Activated CD8-positive, alpha-beta memory T cell treated with anti-CD3 and anti-CD28 coated beads, Interleukin-2, amount 50 U/mL, for 1 hour (primary cell): ENCODE results near the gene SIDT2.
A peak's percentile ranks its signal among the peaks of the same experiment; 100 is the strongest.

Source experiments
- DNase-seq: peaks from one replicate; pipeline ENCODE4 v3.0.0-alpha.2; 2020; ENCODE audit errors: extremely low read depth

Gene SIDT2

DNA sequence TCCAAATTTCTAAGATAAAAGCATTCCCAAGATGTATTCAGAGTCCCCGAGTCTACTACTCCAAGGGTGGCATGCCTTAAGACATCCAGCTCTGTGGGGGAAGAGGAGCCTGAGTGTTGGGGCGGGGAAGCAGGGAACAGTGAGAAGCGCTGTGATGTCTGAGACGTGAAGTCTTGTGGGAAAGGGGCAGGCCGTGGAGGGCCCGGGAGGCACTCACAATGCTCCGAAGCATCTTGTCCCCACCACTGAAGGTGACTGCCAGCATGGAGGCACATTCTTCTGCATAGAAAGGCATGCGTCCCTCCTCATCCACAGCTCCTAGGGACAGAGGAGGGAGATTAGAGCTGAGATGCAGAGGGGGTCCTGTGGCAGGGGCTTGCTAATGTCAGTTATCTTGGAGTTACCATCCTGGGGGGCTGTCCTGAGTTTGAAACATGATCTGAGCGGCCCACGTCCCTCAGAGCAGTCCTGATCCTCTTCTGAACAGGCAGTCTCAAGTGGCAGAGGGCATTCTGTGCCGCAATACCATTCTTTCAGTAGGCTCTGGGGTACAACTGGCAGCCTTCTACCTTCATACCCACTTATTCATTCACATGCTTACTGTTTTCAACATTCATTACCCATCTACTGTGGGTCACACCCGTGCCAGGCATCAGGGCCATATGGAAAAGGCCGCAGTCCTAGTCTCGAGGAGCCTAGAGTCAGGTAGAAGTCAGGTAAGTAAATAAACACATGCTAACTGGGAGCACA lies 44.6 kb downstream of the SIDT2 start:
- DNase-seq, result no peak

DNA sequence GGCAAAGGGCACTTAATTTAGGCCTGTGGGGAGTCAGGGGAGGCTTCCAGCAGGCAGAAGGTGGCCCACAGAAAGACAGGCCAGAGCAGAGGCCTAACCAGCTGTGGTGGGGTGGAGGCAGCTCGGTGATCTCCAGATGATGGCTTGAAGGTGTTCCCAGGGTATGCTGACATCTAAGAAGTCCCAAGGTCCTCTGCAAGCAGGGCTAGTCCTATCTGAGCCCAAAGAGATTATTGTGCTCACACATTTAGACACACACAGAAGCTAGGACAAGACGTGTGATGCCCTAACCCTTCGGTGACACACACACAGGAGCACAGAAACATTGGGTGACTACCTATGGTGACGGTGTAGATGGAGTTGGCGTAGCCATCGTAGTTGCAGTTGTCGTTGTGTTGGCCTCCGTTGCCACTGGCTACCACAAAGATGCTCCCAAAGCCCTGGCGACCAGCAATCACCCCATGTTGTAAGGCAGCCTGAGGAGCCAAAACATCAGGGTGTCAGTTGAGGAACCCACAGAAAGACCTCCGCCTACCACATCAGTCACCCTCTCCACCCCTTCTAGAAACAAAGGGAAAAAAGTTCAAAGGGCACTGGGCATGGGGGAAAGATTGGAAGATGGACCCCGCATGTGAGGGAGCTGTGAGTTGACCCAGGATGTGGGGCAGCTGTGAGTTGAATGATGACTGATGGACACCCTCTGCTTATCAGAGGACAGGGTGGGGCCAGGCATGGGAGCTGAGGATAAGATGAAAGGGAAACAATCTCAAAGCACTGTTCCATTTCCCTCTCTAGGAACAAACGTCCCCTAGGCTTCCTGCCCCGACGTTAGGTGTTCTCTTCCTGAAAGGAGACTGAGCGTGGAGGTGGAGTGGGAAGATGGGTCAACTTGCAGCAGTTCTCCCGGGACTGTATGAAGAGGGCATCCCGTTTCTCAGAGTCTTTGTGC lies 45.5 kb downstream of the SIDT2 start:
- DNase-seq, result no peak

- no peak for DNase-seq
Measured at GRCh38 chr11:117225553-117226170, 47.1 kb downstream of the SIDT2 start.

DNA sequence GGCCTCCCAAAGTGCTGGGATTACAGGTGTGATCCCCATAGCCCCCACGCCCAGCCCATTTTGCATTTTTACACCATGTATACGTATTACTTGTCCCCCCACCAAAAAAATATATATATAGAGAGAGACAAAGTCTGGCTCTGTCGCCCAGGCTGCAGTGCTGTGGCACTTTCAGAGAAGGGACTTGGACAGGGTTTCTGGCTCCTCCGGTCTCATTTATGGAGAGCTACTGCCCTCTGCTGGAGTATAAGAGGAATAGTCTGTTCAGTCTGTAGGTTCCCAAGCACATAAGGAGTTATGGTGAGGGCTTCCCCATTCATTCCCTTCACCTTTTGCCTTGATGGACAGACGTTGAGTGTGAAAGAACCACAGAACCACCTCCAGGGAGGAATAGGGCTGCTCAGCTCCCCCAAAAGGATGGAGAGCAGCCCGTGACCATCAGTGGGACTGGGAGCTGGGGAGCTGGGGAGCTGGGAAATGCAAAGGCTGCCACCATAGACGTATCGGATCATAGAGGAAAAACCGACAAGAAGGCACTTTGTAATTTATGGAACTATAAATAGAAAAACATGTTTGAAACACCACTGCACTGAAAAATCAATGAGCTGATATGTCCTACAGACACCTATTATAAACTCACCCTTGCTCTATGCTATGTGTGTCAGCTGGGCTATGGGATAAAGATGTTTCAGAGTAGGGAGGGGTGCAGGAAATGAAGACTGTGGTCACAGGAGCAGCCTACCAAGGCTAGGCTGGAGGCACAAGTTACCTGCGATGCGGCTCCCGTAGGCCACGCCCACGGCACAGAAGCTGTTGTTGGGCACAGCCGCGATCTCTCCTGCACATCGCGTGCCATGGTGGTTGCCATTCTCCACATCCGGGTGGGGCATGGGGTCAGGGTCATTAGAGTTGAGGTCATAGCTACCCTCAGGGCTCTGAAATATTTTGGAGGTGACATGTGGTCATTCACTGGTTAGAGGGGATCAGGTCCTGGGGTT lies 48.1 kb downstream of the SIDT2 start:
- DNase-seq, result peak; percentile 19

- no peak for DNase-seq
Measured at GRCh38 chr11:117228091-117228490, 49.5 kb downstream of the SIDT2 start.

DNA sequence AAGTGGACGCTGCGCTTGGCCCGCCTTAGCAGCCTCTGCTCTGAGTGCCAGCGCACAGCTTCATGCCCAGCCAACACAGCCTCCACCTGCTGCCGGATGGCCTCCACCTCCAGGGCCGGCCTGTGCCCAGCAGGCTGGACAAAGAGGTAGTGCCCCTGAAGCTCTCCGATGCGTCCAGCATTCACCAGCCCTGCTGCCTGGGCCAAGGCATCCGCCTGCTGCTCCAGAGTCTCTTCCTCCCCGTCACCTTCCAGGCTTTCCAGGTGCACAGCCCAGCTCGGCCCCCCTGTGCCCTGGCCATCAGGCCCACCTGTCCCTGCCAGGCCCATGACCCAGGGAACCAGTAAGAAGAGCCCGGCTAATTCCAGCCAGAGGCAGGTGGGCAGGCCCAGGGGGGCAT lies 50.9 kb downstream of the SIDT2 start:
- DNase-seq, result no peak

GRCh38 chr11:117229931-117230285 lies 51.4 kb downstream of the SIDT2 start:
- no peak for DNase-seq

DNA sequence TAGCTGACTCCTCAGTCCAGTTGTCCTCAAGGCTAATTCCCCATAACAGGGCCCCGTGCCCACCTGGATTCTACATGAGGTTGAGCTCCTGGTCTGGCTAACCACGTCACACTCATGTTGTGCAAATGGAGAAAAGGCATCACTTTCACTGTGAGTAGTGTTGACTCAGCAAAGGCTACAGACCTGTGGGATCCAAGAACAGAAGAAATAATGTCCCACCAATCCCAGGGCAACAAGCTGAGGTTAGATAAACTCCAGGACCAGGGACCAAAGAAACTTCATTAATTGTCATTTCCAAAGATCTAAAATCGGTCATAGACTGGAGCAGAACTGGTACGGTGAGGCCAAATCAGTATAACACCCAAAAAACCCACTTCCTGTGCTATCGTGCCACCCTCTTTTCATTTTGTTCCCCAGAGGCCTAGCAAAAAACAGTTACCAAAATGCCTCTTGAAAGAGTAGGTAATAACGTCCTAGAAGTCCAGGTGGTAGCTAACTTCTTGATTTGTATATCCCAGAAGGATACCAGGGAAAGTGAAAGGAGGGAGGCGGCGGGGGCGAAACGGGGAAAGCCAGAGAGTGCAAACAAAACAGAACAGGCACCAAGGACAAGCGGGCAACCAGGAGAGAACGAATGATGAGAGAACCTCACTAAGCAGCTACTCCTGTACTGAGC lies 51.9 kb downstream of the SIDT2 start:
- DNase-seq, result no peak

- DNase-seq, result no peak
Measured at GRCh38 chr11:117230999-117231841, 52.7 kb downstream of the SIDT2 start.

DNA sequence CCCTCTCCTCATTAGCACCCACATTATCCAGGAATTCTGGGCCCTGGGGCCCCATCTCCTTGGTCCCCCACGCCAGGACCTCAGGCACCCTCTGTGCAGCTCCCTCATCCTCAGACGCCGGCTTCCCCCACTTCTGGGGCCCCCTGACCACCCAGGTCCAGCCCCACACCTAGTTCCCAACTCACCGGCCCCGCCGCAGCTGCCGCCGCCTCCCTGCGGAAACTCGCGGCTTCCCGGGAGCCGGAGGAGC lies 53.2 kb downstream of the SIDT2 start, which contains the start of gene PCSK7:
Gene PCSK7, minus strand, starts transcription at position 232 of the 250 bp plus-strand sequence. CDS start 2,229 bp downstream, outside the sequence.
- DNase-seq, result no peak

GRCh38 chr11:117232092-117232878 lies 53.7 kb downstream of the SIDT2 start, which contains the start of gene RNF214:
Gene RNF214, plus strand, starts transcription at chr11:117232671. Its CDS starts 1,602 bp downstream, at chr11:117234273.
- no peak for DNase-seq

- DNase-seq, result no peak
Measured at GRCh38 chr11:117232911-117233409, 54.4 kb downstream of the SIDT2 start.

DNA sequence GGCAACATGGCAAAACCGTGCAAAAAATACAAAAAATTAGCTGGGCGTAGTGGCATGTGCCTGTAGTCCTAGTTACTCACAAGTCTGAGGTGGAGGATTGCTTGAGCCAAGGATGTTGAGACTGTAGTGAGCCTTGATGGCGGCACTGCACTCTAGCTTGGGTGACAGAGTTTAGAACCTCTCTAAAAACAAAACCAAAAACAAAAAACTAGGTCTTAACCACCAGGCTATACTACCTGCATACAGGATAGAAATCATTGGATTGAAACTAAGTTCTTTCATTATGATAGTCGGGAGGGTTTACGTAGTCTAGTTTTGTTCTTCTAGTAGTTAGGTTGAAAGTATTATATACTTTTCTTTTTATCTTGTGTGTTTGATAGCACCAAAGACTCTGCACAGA lies 59.7 kb downstream of the SIDT2 start:
- DNase-seq, result no peak

- no peak for DNase-seq
Measured at GRCh38 chr11:117239295-117239694, 60.8 kb downstream of the SIDT2 start.
